GM19099 (cell line): ENCODE results near the gene DCAF12.

Source experiments
- POLR2A ChIP-seq: IDR thresholded peaks from 3 replicates; pipeline ENCODE4 v1.6.1; 2011; ENCODE audit warnings: low read depth; ENCODE audit not compliant: insufficient read length; ENCODE audit errors: extremely low read depth

Gene DCAF12

GRCh38 chr9:34048727-34049629 is 77.5 kb downstream of the DCAF12 start, which contains the start of gene UBAP2:
Gene UBAP2, minus strand, starts transcription at chr9:34048887. Its CDS starts 31,739 bp downstream, at chr9:34017148.
- peak; percentile 95 for TF ChIP-seq POLR2A

- no peak for TF ChIP-seq POLR2A
Measured at GRCh38 chr9:34047864-34048726, 78.4 kb downstream of the DCAF12 start.

DNA sequence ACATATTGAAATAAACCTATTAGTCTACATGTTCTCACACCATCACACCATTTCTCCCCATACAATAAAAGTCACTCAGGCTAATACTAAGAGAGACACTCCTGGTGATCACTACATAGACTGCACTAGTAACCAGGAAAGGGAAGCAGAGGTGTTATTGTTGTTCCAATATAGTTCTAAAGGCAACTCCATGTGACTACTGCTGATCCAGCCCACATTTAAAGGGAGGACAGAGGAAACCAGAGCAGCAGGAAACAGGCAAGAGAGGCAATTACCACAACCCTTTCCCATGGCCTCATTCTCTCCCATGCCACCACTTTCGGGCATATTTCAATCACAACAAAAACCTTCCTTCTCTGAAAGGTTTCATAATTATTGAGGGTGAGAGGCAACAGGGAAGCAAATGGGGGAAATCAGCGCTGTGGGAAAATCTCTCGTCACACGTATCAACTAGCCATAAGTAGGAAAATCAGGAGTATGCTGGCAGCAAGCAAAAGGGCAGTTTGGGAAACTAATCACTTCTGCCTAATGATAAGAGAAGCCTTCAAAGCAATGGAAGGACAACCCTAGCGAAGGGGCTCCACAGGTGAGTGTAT is 79.6 kb downstream of the DCAF12 start:
- no peak for TF ChIP-seq POLR2A

DNA sequence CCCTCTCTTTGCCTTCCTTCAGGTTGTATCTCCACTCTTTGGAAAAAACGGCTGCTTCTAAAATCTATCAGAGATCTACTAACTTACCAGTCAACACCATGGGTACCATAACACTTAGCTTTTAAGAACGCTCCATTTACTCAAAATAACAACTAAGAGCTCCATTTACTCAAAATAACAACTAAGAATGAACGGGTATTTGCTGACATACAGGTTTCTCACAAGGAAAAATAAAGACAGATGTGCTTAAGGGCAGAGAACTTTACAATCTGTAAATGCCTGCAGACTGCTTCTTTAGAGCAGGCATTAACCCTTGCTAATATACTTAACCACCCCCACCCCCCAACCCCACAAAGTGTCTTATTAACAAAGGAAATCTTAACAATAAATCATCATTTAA is 80.6 kb downstream of the DCAF12 start:
- TF ChIP-seq POLR2A, result no peak

DNA sequence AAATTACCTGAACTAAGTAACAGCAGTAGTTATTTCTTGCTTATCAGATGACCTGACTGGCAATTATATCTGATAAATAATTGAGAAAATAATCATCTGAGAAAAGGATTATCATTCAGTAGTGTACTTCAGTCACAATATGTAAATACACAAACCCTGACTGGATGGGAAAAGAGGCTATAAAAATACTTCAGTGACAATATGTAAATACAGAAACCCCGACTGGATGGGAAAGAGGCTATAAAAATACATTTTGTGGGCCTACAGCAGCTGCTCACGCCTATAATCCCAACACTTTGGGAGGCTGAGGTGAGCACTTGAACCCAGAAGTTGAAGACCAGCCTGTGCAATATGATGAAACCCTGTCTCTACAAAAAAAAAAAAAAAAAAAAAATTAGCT is 88.9 kb downstream of the DCAF12 start:
- no peak for TF ChIP-seq POLR2A

GRCh38 chr9:34036625-34037024 is 89.9 kb downstream of the DCAF12 start:
- no peak for TF ChIP-seq POLR2A
